ENCODE measurements around the gene AURKAIP1.

AURKAIP1 gene

GRCh38 chr1:1345860-1346500 lies 29.0 kb downstream of the AURKAIP1 start:
- DNase-seq, result no peak

DNA sequence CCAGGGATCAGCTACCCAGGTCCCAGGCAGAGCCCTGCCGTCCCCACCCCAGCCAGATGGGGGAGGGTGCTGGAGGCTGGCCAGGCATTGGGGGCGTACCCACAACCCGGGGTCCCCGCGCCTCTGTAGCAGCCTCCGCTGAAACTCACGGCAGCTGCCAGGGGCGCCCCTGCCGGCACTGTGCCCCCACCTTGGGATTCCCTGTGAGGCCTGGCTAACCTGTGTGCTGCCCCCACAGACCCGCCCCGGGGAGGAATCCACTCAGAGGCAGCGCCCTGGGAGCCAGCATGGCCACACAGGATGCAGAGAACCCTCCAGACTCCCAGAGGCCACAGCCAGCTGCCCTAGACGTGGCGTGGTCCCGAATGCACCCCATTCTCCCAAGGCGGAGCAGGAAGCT lies 29.6 kb downstream of the AURKAIP1 start:
- DNase-seq, result no peak

DNA sequence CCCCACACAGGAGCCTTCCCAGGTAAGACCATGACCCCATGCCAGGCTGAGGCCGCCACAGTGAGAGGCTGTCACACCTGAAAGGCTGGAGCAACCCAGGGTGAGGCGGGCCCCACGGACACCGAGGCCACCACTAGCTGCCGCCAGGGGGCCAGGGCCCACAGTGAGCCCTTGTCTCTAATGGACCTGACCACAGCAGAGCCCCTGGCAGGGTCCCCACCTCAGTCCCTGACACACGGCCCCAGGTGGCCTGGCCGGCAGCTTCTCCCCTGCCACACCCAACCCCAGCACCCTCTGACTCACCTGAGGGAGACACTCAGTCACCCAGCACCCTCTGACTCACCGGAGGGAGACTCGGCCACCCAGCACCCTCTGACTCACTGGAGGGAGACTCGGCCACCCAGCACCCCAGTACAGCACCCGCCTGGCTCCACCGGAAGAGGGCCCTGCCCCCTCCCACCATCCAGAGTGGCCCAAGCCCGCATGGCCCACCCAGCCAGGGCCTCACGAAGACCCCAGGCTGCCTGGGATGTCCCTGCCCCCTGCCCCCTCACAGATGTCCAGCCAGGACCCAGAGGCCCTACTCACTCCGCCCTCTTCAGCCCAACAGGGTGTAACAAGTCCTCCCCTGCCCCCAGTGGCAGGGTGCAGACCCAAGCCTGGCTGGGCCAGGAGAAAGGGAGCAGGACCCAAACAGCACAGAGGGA lies 30.2 kb downstream of the AURKAIP1 start:
- no peak for DNase-seq

- DNase-seq, result no peak
These were observed 31.1 kb downstream of the AURKAIP1 start for GRCh38 chr1:1343811-1344421.

DNA sequence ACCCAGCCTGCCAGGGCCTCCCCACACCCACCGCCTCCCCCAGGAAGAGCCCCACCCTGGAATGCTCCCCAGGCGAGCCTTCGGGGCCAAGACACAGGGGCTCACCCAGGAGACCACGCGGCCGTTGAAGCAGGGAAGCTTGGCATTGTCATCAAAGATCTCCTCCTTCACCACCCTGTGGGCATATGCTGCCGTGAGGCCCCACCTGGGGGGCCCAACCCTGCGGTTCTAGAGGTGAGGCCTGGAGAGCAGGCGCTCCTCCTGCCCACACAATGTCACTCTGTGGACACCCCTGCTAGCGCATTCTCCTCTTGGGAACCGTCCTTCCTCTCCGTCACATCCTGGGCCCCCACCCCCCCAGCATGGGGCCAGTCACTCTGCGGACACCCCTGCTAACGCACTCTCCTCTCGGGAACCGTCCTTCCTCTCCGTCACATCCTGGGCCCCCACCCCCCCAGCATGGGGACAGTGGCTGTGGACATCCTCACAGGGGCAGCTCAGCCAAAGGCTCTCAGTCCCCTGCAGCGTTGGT lies 32.4 kb downstream of the AURKAIP1 start:
- no peak for DNase-seq

GRCh38 chr1:1342061-1342562 lies 32.9 kb downstream of the AURKAIP1 start:
- no peak for DNase-seq

DNA sequence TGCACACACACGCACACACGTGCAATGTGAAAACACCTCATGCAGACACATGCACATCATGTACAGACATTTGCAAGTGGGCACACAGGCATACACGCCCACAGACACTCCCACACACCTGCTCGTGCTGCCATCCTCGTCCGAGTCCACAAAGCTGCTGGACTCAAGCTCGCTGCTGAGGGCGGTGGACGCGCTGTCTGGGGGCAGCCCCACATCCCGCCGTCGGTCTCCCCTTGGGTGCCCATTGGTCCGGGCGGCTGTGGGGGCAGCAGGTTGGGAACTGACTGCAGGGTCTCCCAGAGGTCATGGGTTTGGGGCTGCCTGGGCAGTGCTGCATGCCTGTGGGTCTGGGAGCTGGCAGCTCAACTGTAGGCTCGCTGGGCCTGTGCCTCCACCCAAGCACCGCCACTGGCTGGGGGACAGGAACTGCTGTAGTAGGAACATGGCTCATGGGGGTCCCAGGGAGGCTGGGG lies 33.4 kb downstream of the AURKAIP1 start:
- no peak for DNase-seq

- no peak for DNase-seq
These were observed 34.0 kb downstream of the AURKAIP1 start for GRCh38 chr1:1340791-1341548.

GRCh38 chr1:1340185-1340584 lies 34.8 kb downstream of the AURKAIP1 start:
- DNase-seq, result no peak

DNA sequence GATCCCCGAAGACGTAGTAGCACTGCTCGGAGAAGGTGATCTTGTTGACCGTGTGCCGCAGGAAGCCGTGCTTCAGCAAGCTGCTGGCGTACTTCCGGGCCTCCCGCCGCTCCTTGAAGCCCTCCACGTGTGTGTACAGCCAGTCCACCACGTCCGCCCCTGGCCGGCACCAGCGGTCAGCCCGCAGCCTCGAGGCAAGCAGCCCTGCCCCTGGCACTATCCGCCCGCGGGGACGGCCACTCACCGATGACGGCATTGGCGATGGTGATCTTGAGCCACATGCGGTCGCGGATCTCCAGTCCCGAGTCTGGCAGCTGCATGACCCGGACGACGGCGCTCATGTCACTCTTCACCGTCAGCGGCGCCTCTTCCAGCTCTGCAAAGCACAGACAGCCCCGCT lies 36.7 kb downstream of the AURKAIP1 start:
- DNase-seq, result no peak

DNA sequence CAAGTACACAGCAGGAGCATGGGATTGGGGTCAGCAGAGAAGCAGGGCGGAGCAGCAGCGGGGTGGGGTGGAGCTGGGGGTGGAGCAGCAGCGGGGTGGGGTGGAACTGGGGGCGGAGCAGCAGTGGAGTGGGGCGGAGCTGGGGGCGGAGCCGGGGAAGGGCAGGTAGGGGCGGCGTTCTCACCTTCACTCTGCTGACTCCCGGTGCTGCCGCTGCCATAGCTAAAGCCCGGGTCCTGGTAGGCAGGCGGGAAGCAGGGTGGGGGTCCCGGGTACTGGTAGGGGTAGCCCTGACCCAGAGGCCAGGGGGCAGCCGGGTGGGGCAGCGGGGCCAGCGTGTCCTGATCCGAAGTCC lies 37.2 kb downstream of the AURKAIP1 start:
- no peak for DNase-seq

DNA sequence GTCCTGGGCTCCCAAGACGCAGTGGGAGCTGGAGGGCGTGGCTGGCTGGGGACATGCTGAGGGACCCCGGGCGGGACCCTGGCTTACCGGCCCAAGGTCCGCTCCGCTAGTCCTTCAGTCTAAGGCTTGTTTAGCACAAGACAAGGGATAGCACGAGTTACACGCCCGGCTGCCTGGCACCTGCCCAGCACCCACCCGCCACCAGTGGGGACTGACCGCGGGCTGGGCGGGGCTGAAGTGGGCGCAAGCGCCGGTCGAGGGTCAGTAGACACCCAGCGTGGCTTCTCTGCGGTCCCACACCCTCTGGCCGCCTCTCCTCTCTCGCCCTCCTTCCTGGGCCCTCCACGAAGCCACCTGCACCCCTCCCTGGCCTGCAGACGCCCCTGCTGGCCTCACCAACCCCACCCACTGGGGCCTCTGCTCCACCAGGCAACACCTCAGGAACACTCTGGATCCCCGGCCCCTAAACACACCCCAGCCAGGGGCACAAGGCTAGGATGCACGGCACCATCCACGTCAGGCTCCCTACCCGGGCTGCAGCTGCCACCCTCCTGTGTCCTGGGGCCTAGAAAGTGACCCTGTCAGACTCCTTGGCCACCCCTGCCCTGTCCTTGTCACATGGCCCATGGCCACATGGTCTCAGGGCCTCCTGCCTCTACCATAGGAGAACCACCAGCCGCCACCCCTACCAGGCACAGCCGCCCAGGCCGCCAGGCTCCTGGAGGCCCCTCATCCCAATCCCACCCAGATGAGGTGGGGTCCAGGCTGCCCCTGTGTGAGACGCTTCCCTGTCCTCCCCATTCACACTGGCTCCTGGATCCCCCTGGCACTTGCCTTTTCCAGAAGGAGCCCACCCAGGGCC lies 37.8 kb downstream of the AURKAIP1 start:
- no peak for DNase-seq

- DNase-seq, result no peak
These were observed 38.6 kb downstream of the AURKAIP1 start for GRCh38 chr1:1336446-1336845.

- no peak for DNase-seq
These were observed 39.2 kb downstream of the AURKAIP1 start for GRCh38 chr1:1335792-1336248.

GRCh38 chr1:1335283-1335682 lies 39.7 kb downstream of the AURKAIP1 start:
- no peak for DNase-seq

GRCh38 chr1:1334835-1335234 lies 40.2 kb downstream of the AURKAIP1 start:
- DNase-seq, result no peak

DNA sequence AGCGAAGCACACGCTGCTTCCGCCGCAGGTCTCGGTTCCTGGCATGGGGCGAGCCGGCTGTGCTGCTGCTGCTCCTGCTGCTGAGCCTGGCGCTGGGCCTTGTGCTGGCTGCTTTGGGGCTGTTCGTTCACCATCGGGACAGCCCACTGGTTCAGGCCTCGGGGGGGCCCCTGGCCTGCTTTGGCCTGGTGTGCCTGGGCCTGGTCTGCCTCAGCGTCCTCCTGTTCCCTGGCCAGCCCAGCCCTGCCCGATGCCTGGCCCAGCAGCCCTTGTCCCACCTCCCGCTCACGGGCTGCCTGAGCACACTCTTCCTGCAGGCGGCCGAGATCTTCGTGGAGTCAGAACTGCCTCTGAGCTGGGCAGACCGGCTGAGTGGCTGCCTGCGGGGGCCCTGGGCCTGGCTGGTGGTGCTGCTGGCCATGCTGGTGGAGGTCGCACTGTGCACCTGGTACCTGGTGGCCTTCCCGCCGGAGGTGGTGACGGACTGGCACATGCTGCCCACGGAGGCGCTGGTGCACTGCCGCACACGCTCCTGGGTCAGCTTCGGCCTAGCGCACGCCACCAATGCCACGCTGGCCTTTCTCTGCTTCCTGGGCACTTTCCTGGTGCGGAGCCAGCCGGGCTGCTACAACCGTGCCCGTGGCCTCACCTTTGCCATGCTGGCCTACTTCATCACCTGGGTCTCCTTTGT lies 41.3 kb downstream of the AURKAIP1 start:
- DNase-seq, result no peak

GRCh38 chr1:1332774-1333480 lies 42.1 kb downstream of the AURKAIP1 start:
- DNase-seq, result no peak

- DNase-seq, result no peak
These were observed 42.8 kb downstream of the AURKAIP1 start for GRCh38 chr1:1332031-1332755.
